ENCODE data around the gene PEAR1. TPM values are rescaled to one million over a fixed set of nuclear protein-coding genes. Genes with fewer than 3 reads are reported as not detected.
A peak's percentile ranks its signal among the peaks of the same experiment; 100 is the strongest.

The PEAR1 gene, protein sequence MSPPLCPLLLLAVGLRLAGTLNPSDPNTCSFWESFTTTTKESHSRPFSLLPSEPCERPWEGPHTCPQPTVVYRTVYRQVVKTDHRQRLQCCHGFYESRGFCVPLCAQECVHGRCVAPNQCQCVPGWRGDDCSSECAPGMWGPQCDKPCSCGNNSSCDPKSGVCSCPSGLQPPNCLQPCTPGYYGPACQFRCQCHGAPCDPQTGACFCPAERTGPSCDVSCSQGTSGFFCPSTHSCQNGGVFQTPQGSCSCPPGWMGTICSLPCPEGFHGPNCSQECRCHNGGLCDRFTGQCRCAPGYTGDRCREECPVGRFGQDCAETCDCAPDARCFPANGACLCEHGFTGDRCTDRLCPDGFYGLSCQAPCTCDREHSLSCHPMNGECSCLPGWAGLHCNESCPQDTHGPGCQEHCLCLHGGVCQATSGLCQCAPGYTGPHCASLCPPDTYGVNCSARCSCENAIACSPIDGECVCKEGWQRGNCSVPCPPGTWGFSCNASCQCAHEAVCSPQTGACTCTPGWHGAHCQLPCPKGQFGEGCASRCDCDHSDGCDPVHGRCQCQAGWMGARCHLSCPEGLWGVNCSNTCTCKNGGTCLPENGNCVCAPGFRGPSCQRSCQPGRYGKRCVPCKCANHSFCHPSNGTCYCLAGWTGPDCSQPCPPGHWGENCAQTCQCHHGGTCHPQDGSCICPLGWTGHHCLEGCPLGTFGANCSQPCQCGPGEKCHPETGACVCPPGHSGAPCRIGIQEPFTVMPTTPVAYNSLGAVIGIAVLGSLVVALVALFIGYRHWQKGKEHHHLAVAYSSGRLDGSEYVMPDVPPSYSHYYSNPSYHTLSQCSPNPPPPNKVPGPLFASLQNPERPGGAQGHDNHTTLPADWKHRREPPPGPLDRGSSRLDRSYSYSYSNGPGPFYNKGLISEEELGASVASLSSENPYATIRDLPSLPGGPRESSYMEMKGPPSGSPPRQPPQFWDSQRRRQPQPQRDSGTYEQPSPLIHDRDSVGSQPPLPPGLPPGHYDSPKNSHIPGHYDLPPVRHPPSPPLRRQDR
- total RNA-seq (2021) (9.8 and 12.2 TPM in 2 replicates), Bru-seq, nascent RNA (percentile 47 among the genes with signal in this experiment), BruChase-seq, experiment 1, labeled RNA remaining after a 2-hour chase (percentile 58 among the genes with signal in this experiment), BruChase-seq, experiment 2, labeled RNA remaining after a 6-hour chase (percentile 69 among the genes with signal in this experiment)
- long read RNA-seq, partial matches to known transcripts, result 4 of 19 reads
- long read RNA-seq, other reads (novel, unspliced or antisense), result 15 of 19 reads

DNA sequence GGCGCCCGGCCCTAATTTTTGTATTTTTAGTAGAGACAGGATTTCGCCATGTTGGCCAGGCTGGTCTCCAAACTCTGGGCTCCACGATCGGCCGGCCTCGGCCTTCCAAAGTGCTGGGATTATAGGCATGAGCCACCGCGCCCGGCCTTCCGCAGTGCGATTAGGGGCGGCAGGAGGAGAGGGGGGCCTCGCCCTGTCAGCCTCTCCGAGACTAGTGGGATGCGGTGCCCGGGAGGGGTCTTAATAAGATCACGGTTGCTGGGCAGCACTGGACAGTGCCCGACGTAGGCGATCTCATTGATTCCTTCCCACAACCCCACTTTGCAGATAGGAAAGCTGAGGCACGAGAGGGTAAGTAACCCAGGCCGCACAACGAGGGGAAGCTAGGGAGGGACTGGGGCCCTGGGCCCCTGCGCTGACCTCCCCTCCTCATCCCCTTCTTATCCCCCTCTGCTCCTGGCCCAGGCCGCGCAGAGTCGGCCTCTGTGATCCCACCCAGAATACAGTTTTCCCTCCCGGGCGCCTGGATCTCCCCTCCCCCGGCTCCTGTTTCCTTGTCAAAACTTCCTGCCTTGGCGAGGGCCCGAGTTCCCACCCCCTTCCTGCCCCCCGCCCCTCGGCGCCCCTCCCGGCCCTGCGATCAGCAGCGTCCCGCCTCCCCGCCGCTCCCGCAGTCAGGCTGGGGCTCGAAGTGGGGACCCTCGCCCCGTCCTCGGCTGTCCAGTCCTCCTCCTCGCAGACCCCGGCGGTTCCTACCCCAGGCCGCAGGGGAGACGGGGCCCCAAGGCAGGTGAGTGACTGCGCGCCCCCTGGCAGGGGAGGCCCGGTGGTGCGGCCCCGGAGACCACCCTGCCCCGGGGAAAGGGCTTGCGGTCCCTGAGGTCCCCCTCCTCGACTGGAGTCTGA is at the start of gene PEAR1:
Gene PEAR1, plus strand, starts transcription at position 671 of the 906 bp plus-strand sequence. CDS start 10,209 bp downstream, outside the sequence.
- no peak within 1 kb of the TSS; the same call in 1 of the 2 replicates for H2AFZ ChIP-seq
- POLR2A ChIA-PET (ENCODE audit: unreplicated experiment), result interaction anchor here (0.6 kb wide), 1 partner anchor 38 kb away, joined by 6 read pairs; no protein-coding TSS in a partner anchor

DNA sequence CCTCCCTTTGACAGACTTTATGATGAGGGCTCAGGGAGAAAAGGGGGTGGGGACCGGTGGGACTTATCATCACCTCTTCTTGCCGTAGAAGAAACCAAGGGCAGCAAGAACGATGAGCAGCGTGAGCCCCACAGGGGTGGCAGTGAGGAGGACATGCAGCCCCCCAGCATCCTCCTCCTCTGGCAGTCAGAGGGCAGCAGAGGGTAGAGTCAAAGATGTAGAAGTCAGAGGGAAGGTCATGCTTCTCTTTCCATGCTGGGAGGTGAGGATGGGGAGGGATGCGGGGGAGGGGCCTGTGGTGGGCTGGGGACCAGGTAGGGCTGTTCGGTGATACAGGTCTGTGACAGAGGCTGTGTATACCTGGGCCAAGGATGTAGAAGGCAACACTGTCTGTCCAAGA is 49.4 kb upstream of the PEAR1 start:
- Histone ChIP-seq H3K27ac (no peak overlapping the region), H3K4me2 (no peak overlapping the region), H3K9me3 (ENCODE audit: insufficient read depth, low read depth) (no peaks in the 10 kb centered on the region), H3K4me3 (no peak overlapping the region), H4K20me1 (ENCODE audit: insufficient read depth) (no peaks in the 10 kb centered on the region), H3K9me2 (ENCODE audit: insufficient read depth) (no peaks in the 10 kb centered on the region), H3F3A (ENCODE audit: insufficient read depth, low read depth) (no peaks in the 10 kb centered on the region), H2AFZ (no peak overlapping the region), H3K79me2 (ENCODE audit: low read depth) (no peaks in the 10 kb centered on the region), H3K27me3 (ENCODE audit: insufficient read depth, low read depth) (peaks cover 27% of the 10 kb centered on the region; the same call in 1 of the 2 replicates), H3K4me1 (replicated peaks; ENCODE audit: insufficient read depth) (no peaks in the 10 kb centered on the region), H3K36me3 (ENCODE audit: low read depth) (no peaks in the 10 kb centered on the region)
- ChIA-PET POLR2A (ENCODE audit: unreplicated experiment) (no interaction called here), CTCF (no interaction called here)
- no peak for DNase-seq
- BruUV-seq (replicated peaks), result no TSS peak
- no peak for TF ChIP-seq EZH2 (IDR thresholded peaks at IDR 0.05; ENCODE audit: low read depth)
- TF ChIP-seq, protein P1, sequence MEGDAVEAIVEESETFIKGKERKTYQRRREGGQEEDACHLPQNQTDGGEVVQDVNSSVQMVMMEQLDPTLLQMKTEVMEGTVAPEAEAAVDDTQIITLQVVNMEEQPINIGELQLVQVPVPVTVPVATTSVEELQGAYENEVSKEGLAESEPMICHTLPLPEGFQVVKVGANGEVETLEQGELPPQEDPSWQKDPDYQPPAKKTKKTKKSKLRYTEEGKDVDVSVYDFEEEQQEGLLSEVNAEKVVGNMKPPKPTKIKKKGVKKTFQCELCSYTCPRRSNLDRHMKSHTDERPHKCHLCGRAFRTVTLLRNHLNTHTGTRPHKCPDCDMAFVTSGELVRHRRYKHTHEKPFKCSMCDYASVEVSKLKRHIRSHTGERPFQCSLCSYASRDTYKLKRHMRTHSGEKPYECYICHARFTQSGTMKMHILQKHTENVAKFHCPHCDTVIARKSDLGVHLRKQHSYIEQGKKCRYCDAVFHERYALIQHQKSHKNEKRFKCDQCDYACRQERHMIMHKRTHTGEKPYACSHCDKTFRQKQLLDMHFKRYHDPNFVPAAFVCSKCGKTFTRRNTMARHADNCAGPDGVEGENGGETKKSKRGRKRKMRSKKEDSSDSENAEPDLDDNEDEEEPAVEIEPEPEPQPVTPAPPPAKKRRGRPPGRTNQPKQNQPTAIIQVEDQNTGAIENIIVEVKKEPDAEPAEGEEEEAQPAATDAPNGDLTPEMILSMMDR (conservative IDR thresholded peaks at IDR 0.05), result no peak
- intact Hi-C loops (cut with micrococcal nuclease; ENCODE audit: unreplicated experiment), result no loop called here

More for the DNA sequence above, at the start of gene PEAR1:
- CTCF ChIA-PET, result interaction anchor here (0.6 to 0.7 kb wide), 4 partner anchors 13 to 204 kb away, joined by 4 to 11 read pairs (median 8); partner anchors contain the start of gene LRRC71
- no peak for DNase-seq
- Histone ChIP-seq H3K9me3 (ENCODE audit: insufficient read depth, low read depth) (no peaks in the 10 kb centered on the region), H3K27me3 (ENCODE audit: insufficient read depth, low read depth) (peaks cover 8% of the 10 kb centered on the region; the same call in 1 of the 2 replicates), H3K4me2 (peak within 1 kb of the TSS; percentile 60), H3K4me1 (replicated peaks; ENCODE audit: insufficient read depth) (peaks cover 32% of the 10 kb centered on the region), H3K4me3 (peak within 1 kb of the TSS; percentile 24; the same call in 1 of the 2 replicates), H3F3A (ENCODE audit: insufficient read depth, low read depth) (peaks cover 28% of the 10 kb centered on the region), H3K9me2 (ENCODE audit: insufficient read depth) (no peaks in the 10 kb centered on the region), H3K79me2 (ENCODE audit: low read depth) (no peaks in the 10 kb centered on the region), H3K27ac (no peak within 1 kb of the TSS), H4K20me1 (ENCODE audit: insufficient read depth) (no peaks in the 10 kb centered on the region), H3K36me3 (ENCODE audit: low read depth) (no peaks in the 10 kb centered on the region)
- no TSS peak for BruUV-seq (replicated peaks)
- TF ChIP-seq EZH2 (IDR thresholded peaks at IDR 0.05; ENCODE audit: low read depth), result no peak
- TF ChIP-seq, protein P1 (conservative IDR thresholded peaks at IDR 0.05), result no peak
- intact Hi-C loops (cut with micrococcal nuclease; ENCODE audit: unreplicated experiment), result loop anchor here (5.0 to 10.0 kb wide), 2 partner anchors 182 to 264 kb away; no protein-coding TSS in a partner anchor
